VCaP (cell line): ENCODE results near the gene TOPBP1.

Experiments used
- H3K27ac ChIP-seq: fragments of 450-650 bp; 2 replicates; pipeline ENCODE4 v1.5.1; 2017
- TF ChIP-seq, protein P1 (sequence below): fragments of 450-650 bp; conservative IDR thresholded peaks from 2 replicates; pipeline ENCODE4 v1.5.1; 2017; ENCODE audit warnings: mild to moderate bottlenecking, moderate library complexity

TOPBP1 gene

GRCh38 chr3:133591271-133591742 is 70.4 kb downstream of the TOPBP1 start:
- peak overlapping the region; percentile 82 for H3K27ac ChIP-seq

GRCh38 chr3:133589503-133589902 is 72.2 kb downstream of the TOPBP1 start:
- TF ChIP-seq, protein P1, sequence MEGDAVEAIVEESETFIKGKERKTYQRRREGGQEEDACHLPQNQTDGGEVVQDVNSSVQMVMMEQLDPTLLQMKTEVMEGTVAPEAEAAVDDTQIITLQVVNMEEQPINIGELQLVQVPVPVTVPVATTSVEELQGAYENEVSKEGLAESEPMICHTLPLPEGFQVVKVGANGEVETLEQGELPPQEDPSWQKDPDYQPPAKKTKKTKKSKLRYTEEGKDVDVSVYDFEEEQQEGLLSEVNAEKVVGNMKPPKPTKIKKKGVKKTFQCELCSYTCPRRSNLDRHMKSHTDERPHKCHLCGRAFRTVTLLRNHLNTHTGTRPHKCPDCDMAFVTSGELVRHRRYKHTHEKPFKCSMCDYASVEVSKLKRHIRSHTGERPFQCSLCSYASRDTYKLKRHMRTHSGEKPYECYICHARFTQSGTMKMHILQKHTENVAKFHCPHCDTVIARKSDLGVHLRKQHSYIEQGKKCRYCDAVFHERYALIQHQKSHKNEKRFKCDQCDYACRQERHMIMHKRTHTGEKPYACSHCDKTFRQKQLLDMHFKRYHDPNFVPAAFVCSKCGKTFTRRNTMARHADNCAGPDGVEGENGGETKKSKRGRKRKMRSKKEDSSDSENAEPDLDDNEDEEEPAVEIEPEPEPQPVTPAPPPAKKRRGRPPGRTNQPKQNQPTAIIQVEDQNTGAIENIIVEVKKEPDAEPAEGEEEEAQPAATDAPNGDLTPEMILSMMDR = no peak
- H3K27ac ChIP-seq = peak overlapping the region; percentile 82

More at GRCh38 chr3:133591271-133591742, 70.4 kb downstream of the TOPBP1 start:
- TF ChIP-seq, protein P1 = no peak

GRCh38 chr3:133588784-133589465 is 72.8 kb downstream of the TOPBP1 start:
- TF ChIP-seq, protein P1 = no peak
- H3K27ac ChIP-seq = peak overlapping the region; percentile 82

DNA sequence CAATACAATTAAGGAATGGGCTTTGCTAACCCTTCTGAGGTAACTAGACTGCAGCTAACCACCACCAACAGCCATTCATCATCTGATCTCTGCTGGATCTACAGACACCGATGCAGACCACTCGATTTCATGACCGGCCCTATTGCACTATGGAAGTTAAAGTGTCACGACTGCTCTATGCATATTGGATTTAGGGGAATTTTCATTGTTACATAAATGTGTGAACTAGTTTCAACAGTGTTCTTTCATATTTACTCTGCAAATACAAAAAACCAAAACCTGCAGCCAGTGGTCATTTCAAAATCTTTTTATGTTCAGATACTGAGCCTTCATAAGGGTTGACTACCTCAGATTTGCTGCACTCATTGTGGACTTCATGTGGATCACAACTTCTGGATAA is 73.7 kb downstream of the TOPBP1 start:
- TF ChIP-seq, protein P1 = no peak

GRCh38 chr3:133583396-133583795 is 78.3 kb downstream of the TOPBP1 start:
- H3K27ac ChIP-seq = peak overlapping the region; percentile 82; the same call in 1 of the 2 replicates
- TF ChIP-seq, protein P1 = no peak

More for the DNA sequence above, 73.7 kb downstream of the TOPBP1 start:
- peak overlapping the region; percentile 82 for H3K27ac ChIP-seq

GRCh38 chr3:133578548-133579191 is 83.1 kb downstream of the TOPBP1 start:
- H3K27ac ChIP-seq = peak overlapping the region; percentile 27
- TF ChIP-seq, protein P1 = peak; percentile 78

GRCh38 chr3:133576169-133576568 is 85.6 kb downstream of the TOPBP1 start:
- TF ChIP-seq, protein P1 = no peak
- H3K27ac ChIP-seq = peak overlapping the region; percentile 97; the same call in 1 of the 2 replicates
